ENCODE data around the gene HTRA2. TPM values are rescaled to one million over a fixed set of nuclear protein-coding genes. Genes with fewer than 3 reads are reported as not detected.
A peak's percentile ranks its signal among the peaks of the same experiment; 100 is the strongest.

Gene HTRA2
- total and polyA plus RNA-seq, 4 donors, result 27.4 to 46.9 (median 33.7) TPM

DNA sequence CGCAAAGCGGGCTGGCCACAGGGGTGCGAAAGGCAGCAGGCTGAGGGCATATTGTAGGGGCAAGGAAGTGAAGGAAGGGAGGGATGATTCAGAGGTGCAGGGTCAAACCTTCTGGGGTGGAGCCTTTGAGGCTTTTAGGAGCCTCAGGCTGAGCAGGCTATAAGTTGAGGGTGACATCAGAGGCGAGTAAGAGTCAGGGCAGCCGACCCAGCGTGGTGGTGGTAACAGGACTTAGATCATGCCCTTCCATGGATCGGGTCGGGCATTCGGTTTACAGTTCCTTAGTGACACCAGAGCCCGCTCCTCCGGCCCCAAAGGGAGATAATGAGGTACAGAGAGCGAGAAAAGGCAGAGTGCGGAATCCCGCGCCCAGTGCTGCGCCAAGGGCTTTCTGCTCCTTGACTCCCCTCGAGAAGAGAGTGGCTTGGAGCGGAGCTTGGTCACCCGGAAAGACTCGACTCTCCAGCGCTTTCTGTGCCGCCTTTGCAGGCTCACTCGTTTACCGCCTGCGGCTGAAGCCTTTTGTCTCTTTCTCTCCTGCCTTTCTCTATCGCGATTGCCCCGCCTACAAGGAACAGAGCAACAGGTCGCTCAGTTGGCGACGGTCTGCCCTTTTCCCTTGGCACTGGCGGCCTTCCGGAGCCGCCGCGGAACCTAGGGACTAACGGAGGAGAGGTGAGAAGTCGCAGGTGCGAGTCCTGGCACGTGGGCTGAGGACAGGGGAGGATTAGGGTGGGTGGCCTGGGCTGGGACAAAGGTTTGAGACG lies 31.1 kb upstream of the HTRA2 start:
- Histone ChIP-seq H3K36me3 (ENCODE audit: control insufficient read depth in 1 of 2, insufficient read depth in 2 of 2, low read length in 1 of 2) (no peaks in the 10 kb centered on the region), H3K27me3 (ENCODE audit: control insufficient read depth in 1 of 2, insufficient read depth in 2 of 2, low read length in 1 of 2) (no peaks in the 10 kb centered on the region), H3K27ac (ENCODE audit: low read depth in 1 of 2, low read length in 2 of 2) (no peak overlapping the region), H3K4me1 (ENCODE audit: control insufficient read depth in 1 of 2, insufficient read depth in 2 of 2, low read length in 2 of 2) (no peaks in the 10 kb centered on the region), H3K4me3 (ENCODE audit: low read length in 2 of 2) (no peak overlapping the region), H3K9me3 (ENCODE audit: control insufficient read depth, low read length) (no peaks in the 10 kb centered on the region)
- intact Hi-C loops (cut with DNase I), result no loop called here
- no peak for ATAC-seq (ENCODE audit: low FRiP score)
- DNase-seq, result no peak
- 1 to 2% methylated on average over 41 of the region's 41 CpGs for WGBS, 2 donors

DNA sequence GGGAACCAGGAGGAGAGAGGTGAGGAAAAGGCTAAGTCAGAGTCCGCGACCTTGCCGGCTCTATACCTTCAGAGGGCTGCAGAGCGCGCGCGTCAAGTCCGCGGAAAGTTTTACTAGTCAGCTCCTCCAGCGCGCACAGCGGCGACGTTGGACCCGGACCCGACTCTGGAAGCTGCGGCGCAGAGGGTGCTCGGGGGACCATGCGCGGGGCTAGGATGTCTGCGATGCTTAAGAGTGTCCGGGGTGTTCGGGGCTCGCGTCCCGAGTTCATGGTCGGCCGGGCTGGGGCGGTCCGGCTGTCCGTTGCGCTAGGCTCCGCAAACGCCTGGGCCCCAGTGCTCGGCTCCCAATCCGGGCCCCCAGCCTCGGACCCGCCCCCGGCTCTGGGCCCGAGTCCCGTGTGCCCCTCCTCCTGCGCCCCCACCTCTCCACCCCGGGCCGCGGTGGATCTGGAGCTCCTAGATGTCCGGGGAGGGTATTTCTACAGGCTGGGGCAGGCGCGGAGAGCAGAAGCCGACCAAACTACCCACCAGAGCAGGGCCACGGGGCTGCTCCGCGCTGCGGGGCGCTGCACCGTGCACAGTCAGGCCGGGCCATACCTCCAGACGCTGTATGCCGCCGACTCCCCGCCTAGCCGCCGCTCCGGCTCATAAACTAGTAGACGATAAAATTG lies 30.3 kb upstream of the HTRA2 start, which contains the start of gene LBX2:
Gene LBX2, minus strand, starts transcription at position 337 of the 673 bp plus-strand sequence. Its CDS starts 66 bp downstream, at position 271.
- DNase-seq (no peak), ATAC-seq (ENCODE audit: low FRiP score) (no peak)
- Histone ChIP-seq H3K27me3 (ENCODE audit: control insufficient read depth in 1 of 2, insufficient read depth in 2 of 2, low read length in 1 of 2) (no peaks in the 10 kb centered on the region), H3K4me3 (ENCODE audit: low read length in 2 of 2) (no peak within 1 kb of the TSS), H3K9me3 (ENCODE audit: control insufficient read depth, low read length) (no peaks in the 10 kb centered on the region), H3K4me1 (ENCODE audit: control insufficient read depth in 1 of 2, insufficient read depth in 2 of 2, low read length in 2 of 2) (no peaks in the 10 kb centered on the region), H3K36me3 (ENCODE audit: control insufficient read depth in 1 of 2, insufficient read depth in 2 of 2, low read length in 1 of 2) (no peaks in the 10 kb centered on the region), H3K27ac (ENCODE audit: low read depth in 1 of 2, low read length in 2 of 2) (no peak within 1 kb of the TSS)
- whole genome bisulfite sequencing, 2 donors, result 2 to 3% methylated on average over 59 to 65 of the region's 65 CpGs
- intact Hi-C loops (cut with DNase I), result no loop called here

DNA sequence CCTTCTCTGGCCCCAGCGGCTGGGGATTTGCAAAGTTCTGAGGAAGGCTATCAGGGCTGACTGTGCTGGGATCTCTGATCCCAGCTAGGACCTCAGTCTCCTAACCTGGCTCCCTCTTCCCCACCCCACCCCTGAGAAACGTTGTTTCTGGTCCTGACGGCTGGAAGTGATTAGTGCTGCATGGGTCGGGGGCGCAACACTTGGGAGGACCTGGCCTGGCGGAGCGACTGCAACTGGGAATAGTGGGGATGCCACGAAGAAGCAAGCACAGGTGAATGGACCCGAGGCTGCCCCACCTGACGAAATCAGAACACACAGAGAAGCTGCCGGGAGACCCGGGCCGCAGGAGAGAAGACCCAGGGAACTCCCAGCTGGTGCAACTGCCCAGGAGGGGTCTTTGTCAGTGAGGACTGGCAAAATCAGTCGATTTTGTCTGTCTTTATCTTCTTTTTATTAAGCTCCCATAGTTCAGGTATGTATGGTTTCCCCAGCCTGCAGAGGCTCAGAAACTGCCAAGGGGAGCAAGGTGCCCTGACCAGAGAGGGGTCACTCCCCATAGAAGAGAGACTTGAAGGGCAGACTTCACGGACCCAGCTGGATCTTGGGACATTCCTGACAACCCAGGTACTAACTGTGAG lies 29.7 kb upstream of the HTRA2 start:
- H3K4me1 ChIP-seq (ENCODE audit: control insufficient read depth in 1 of 2, insufficient read depth in 2 of 2, low read length in 2 of 2), result no peaks in the 10 kb centered on the region
- H3K4me3 ChIP-seq (ENCODE audit: low read length in 2 of 2), result no peak overlapping the region
- intact Hi-C loops (cut with DNase I), result no loop called here
- H3K36me3 ChIP-seq (ENCODE audit: control insufficient read depth in 1 of 2, insufficient read depth in 2 of 2, low read length in 1 of 2), result no peaks in the 10 kb centered on the region
- H3K27ac ChIP-seq (ENCODE audit: low read depth in 1 of 2, low read length in 2 of 2), result no peak overlapping the region
- 53 to 55% methylated on average over 15 of the region's 15 CpGs for WGBS, 2 donors
- DNase-seq (no peak), ATAC-seq (ENCODE audit: low FRiP score) (no peak)
- no peaks in the 10 kb centered on the region for H3K9me3 ChIP-seq (ENCODE audit: control insufficient read depth, low read length)
- no peaks in the 10 kb centered on the region for H3K27me3 ChIP-seq (ENCODE audit: control insufficient read depth in 1 of 2, insufficient read depth in 2 of 2, low read length in 1 of 2)

DNA sequence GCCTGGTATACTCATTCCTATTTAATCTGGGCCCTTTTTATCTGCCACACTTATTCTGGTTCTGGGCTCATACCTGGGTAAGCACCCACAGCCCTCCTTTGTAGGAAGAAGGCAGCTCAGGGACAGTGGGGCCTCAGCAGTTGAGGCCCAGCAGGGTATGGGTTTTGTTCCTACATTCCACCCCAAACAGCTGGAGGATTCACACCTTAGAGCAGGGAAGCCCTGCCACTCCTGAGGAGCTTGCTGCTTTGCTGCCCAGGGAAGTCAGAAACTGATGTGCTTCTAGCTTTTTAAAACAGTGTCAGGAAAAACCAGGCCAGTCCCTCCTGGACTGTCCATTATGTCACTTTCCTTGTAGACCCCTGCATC lies 29.2 kb upstream of the HTRA2 start:
- Histone ChIP-seq H3K4me1 (ENCODE audit: control insufficient read depth in 1 of 2, insufficient read depth in 2 of 2, low read length in 2 of 2) (no peaks in the 10 kb centered on the region), H3K27me3 (ENCODE audit: control insufficient read depth in 1 of 2, insufficient read depth in 2 of 2, low read length in 1 of 2) (no peaks in the 10 kb centered on the region), H3K27ac (ENCODE audit: low read depth in 1 of 2, low read length in 2 of 2) (no peak overlapping the region), H3K36me3 (ENCODE audit: control insufficient read depth in 1 of 2, insufficient read depth in 2 of 2, low read length in 1 of 2) (no peaks in the 10 kb centered on the region), H3K9me3 (ENCODE audit: control insufficient read depth, low read length) (no peaks in the 10 kb centered on the region), H3K4me3 (ENCODE audit: low read length in 2 of 2) (no peak overlapping the region)
- intact Hi-C loops (cut with DNase I), result no loop called here
- DNase-seq (no peak), ATAC-seq (ENCODE audit: low FRiP score) (no peak)

DNA sequence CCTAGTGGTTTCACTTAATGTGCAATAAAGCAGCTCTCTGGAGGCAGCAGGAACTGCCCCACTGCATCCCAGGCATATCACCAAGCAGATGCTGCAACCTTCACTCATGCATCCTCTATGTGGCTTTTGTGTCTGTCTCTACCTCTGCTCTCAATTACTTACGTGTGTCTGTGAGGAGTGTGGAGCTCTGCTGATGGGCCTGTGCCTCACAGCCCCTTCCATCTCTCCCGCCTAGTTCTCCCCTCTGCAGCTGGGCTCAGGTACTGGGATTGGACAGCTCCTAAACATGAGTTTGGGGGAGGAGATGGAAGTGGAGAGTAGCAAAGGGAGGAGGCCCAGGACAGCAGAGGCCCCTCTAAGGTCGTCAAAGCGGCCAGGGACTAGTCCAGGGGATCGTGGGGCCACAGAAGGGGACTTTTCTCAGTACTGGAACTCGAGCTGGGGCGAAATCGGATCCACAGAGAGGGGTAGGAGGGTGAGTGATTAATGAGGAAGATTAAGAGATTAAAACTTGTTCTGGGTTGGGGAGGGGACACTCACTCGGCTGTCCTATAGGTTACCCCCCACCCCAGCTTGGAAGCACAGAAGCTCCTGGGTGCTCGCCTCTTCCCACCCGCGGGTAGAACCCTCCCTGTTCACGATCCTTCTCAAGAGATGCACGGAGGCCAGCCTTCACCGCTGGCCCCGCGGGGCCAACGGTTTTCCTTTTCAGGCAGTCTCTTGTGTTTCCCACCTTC lies 28.2 kb upstream of the HTRA2 start:
- no peaks in the 10 kb centered on the region for H3K27me3 ChIP-seq (ENCODE audit: control insufficient read depth in 1 of 2, insufficient read depth in 2 of 2, low read length in 1 of 2)
- whole genome bisulfite sequencing, 2 donors, result 87 to 88% methylated on average over 18 of the region's 18 CpGs
- no peaks in the 10 kb centered on the region for H3K4me1 ChIP-seq (ENCODE audit: control insufficient read depth in 1 of 2, insufficient read depth in 2 of 2, low read length in 2 of 2)

DNA sequence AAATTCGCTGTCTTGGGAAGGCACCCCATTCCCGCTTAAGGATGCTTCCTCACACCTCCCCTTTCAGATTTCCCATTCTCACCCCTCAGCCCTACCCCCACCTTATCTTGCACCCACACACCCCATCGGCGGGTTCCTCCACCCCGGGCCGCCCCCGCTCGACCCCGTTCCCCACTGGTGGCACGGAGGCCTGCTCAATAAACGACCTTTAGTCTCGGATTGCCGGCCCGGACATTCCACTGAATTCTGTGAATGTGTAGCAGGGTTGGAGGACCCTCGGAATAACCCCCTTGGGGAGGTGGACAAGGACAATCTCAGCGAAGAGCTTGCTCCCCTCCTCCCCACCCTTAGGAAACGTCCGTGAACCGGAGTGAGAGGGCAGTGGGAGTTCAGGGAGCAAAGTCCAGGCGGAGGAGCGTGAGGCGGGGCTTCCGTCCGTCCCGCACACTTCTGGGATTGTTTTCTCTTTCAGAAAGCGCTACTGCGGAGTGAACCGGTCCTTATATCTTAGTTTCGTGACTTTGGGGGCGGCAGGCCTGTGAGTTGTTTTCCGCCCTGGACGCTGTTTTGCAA lies 27.5 kb upstream of the HTRA2 start:
- ATAC-seq (ENCODE audit: low FRiP score) (no peak), DNase-seq (no peak)
- 43 to 47% methylated on average over 32 of the region's 32 CpGs for WGBS, 2 donors
- intact Hi-C loops (cut with DNase I), result no loop called here
- Histone ChIP-seq H3K4me1 (ENCODE audit: control insufficient read depth in 1 of 2, insufficient read depth in 2 of 2, low read length in 2 of 2) (no peaks in the 10 kb centered on the region), H3K27me3 (ENCODE audit: control insufficient read depth in 1 of 2, insufficient read depth in 2 of 2, low read length in 1 of 2) (no peaks in the 10 kb centered on the region), H3K36me3 (ENCODE audit: control insufficient read depth in 1 of 2, insufficient read depth in 2 of 2, low read length in 1 of 2) (peaks cover 0 to 1% of the 10 kb centered on the region in 2 donors), H3K4me3 (ENCODE audit: low read length in 2 of 2) (no peak overlapping the region), H3K27ac (ENCODE audit: low read depth in 1 of 2, low read length in 2 of 2) (no peak overlapping the region), H3K9me3 (ENCODE audit: control insufficient read depth, low read length) (no peaks in the 10 kb centered on the region)

More for the DNA sequence above, 28.2 kb upstream of the HTRA2 start:
- intact Hi-C loops (cut with DNase I), result no loop called here
- no peak overlapping the region for H3K27ac ChIP-seq (ENCODE audit: low read depth in 1 of 2, low read length in 2 of 2)
- no peak for ATAC-seq (ENCODE audit: low FRiP score)
- H3K4me3 ChIP-seq (ENCODE audit: low read length in 2 of 2), result no peak overlapping the region
- no peak for DNase-seq
- H3K36me3 ChIP-seq (ENCODE audit: control insufficient read depth in 1 of 2, insufficient read depth in 2 of 2, low read length in 1 of 2), result peaks cover 0 to 1% of the 10 kb centered on the region in 2 donors
- H3K9me3 ChIP-seq (ENCODE audit: control insufficient read depth, low read length), result no peaks in the 10 kb centered on the region

DNA sequence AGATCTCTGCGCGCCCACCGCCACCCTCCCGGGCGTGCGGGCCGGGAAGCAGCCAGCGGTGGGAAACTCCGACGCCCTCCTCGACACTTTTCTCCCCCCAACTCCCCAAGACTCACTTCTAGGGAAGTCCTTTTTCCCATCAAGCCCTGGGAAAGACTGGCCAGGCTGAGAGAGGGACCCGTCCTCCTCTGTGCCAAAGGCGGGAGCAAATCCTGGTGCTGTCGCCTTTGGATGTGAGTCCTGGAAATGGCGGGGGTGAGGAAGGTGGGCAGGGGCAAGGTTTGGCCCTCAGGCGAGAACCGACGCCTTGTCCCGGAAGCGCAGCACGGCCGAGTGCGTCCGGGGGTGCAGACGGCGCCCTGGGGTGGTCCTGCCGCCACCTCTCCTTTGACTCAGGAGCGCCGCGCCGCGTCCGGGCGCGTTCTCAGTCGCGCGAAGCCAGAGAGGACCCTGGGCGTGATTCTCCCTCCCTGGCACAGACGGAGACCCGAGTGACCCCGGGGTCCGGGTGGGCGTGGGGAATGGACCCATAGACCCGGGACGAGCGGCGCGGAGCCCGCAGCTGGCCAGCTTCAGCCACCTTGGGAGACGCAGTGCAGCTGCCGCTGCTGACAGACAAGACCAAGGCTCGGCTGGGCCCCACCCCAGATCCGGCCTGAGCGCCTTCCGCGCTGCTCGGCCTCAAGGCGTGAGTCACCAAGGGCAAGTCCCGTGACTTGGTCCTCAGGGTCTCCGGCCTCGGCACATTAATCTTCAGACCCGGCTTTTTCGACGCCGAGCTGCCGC lies 26.8 kb upstream of the HTRA2 start:
- intact Hi-C loops (cut with DNase I), result no loop called here

More for the DNA sequence above, 26.8 kb upstream of the HTRA2 start:
- ATAC-seq (ENCODE audit: low FRiP score), result peak; percentile 67
- 5 to 6% methylated on average over 63 to 67 of the region's 67 CpGs for WGBS, 2 donors
- Histone ChIP-seq H3K9me3 (ENCODE audit: control insufficient read depth, low read length) (no peaks in the 10 kb centered on the region), H3K4me1 (ENCODE audit: control insufficient read depth in 1 of 2, insufficient read depth in 2 of 2, low read length in 2 of 2) (no peaks in the 10 kb centered on the region), H3K36me3 (ENCODE audit: control insufficient read depth in 1 of 2, insufficient read depth in 2 of 2, low read length in 1 of 2) (peaks cover 0 to 1% of the 10 kb centered on the region in 2 donors), H3K27me3 (ENCODE audit: control insufficient read depth in 1 of 2, insufficient read depth in 2 of 2, low read length in 1 of 2) (no peaks in the 10 kb centered on the region), H3K27ac (ENCODE audit: low read depth in 1 of 2, low read length in 2 of 2) (no peak overlapping the region), H3K4me3 (ENCODE audit: low read length in 2 of 2) (peak overlapping the region in 1 of 2 donors; percentile 27)
- peak; percentile 91 to 93 for DNase-seq
